IMR-90 (cell line): ENCODE measurements around the gene CPXM2. TPM values are rescaled to one million over a fixed set of nuclear protein-coding genes. Genes with fewer than 3 reads are reported as not detected.

Experiments
- ATAC-seq: fragments of 200-7000 bp; cut with Tn5 transposase; 2 replicates; pipeline ENCODE4 v1.9.1; 2020; ENCODE audit warnings: low read depth, mild to moderate bottlenecking, moderate library complexity
- BruUV-seq: library from RNA; stranded (reverse); fragments of 400-500 nt; replicated peaks from 2 replicates; lab custom pipeline; 2021; lab: Mats Ljungman, UMichigan
- CTCF ChIA-PET: fragments of 300-600 bp; formaldehyde crosslinking; extraction: SDS; loops from one replicate; lab custom pipeline; 2021; ENCODE audit warnings: antibody characterized with exemption; lab: Yijun Ruan, JAX
- POLR2A ChIA-PET: fragments of 300-600 bp; sonication (Branson Sonifier 250); formaldehyde crosslinking; loops from one replicate; lab custom pipeline; 2022; ENCODE audit warnings: antibody characterized with exemption; ENCODE audit not compliant: unreplicated experiment; lab: Charles Lee
- DNase-seq: peaks from one replicate; pipeline ENCODE4 v3.0.0; 2013
- H2AFZ ChIP-seq: replicated peaks from 2 replicates; pipeline ENCODE3; 2013; ENCODE audit warnings: low read length, mild to moderate bottlenecking; ENCODE audit not compliant: poor library complexity
- H2AK5ac ChIP-seq: 2 replicates; pipeline ENCODE4 v1.6.1; 2013; ENCODE audit warnings: low read depth, low read length, inconsistent platforms
- H2AK9ac ChIP-seq: replicated peaks from 2 replicates; pipeline ENCODE3; 2013; ENCODE audit warnings: mild to moderate bottlenecking, low read depth, low read length, moderate library complexity; ENCODE audit not compliant: poor library complexity
- H2BK120ac ChIP-seq: 2 replicates; pipeline ENCODE4 v1.6.1; 2013; ENCODE audit warnings: low read depth, low read length, inconsistent platforms
- H2BK15ac ChIP-seq: 3 replicates; pipeline ENCODE4 v1.6.1; 2013; ENCODE audit warnings: low read depth, low read length, inconsistent platforms
- H2BK20ac ChIP-seq: 2 replicates; pipeline ENCODE4 v1.6.1; 2013; ENCODE audit warnings: low read depth, mild to moderate bottlenecking, inconsistent platforms, low read length, moderate library complexity
- H2BK5ac ChIP-seq: 2 replicates; pipeline ENCODE4 v1.6.1; 2013; ENCODE audit warnings: mild to moderate bottlenecking, low read depth, low read length, inconsistent platforms; ENCODE audit not compliant: poor library complexity, severe bottlenecking
- H3K14ac ChIP-seq: replicated peaks from 2 replicates; pipeline ENCODE4 v1.6.1; 2013; ENCODE audit warnings: low read depth, low read length, inconsistent platforms
- H3K18ac ChIP-seq: 2 replicates; pipeline ENCODE4 v1.6.1; 2013; ENCODE audit warnings: low read depth, low read length, control low read depth
- H3K23ac ChIP-seq: 2 replicates; pipeline ENCODE4 v1.6.1; 2013; ENCODE audit warnings: low read depth, low read length, inconsistent platforms
- H3K27ac ChIP-seq: 2 replicates; pipeline ENCODE4 v1.5.1; 2013; ENCODE audit warnings: mild to moderate bottlenecking, control low read depth, low read length; ENCODE audit not compliant: insufficient read depth
- H3K27me3 ChIP-seq: 2 replicates; pipeline ENCODE4 v1.6.1; 2013; ENCODE audit warnings: low read length; ENCODE audit not compliant: control insufficient read depth, insufficient read depth
- H3K36me3 ChIP-seq: 2 replicates; pipeline ENCODE4 v1.6.1; 2013; ENCODE audit warnings: low read length, mixed read lengths; ENCODE audit not compliant: control insufficient read depth, insufficient read depth
- H3K4ac ChIP-seq: 2 replicates; pipeline ENCODE4 v1.6.1; 2013; ENCODE audit warnings: low read depth, low read length, inconsistent platforms
- H3K4me1 ChIP-seq: 2 replicates; pipeline ENCODE4 v1.6.1; 2013; ENCODE audit warnings: low read length, mixed read lengths; ENCODE audit not compliant: control insufficient read depth, insufficient read depth
- H3K4me2 ChIP-seq: 2 replicates; pipeline ENCODE4 v1.6.1; 2013; ENCODE audit warnings: low read depth, mild to moderate bottlenecking, control low read depth, low read length, moderate library complexity
- H3K4me3 ChIP-seq: 2 replicates; pipeline ENCODE4 v1.5.1; 2013; ENCODE audit warnings: low read depth, mild to moderate bottlenecking, control low read depth, low read length, moderate library complexity; ENCODE audit not compliant: insufficient read depth
- H3K56ac ChIP-seq: 2 replicates; pipeline ENCODE4 v1.6.1; 2013; ENCODE audit warnings: low read length, inconsistent platforms; ENCODE audit not compliant: insufficient read depth; ENCODE audit errors: extremely low read depth
- H3K79me1 ChIP-seq, 2 experiments: 2 replicates each; pipeline ENCODE4 v1.6.1; 2013; ENCODE audit warnings: low read length in 2 of 2, inconsistent platforms in 1 of 2, low read depth in 1 of 2
- H3K9ac ChIP-seq: 2 replicates; pipeline ENCODE4 v1.6.1; 2013; ENCODE audit warnings: low read depth, low read length, control low read depth
- H3K9me1 ChIP-seq: 2 replicates; pipeline ENCODE4 v1.6.1; 2013; ENCODE audit warnings: low read length, inconsistent platforms; ENCODE audit not compliant: insufficient read depth
- H3K9me3 ChIP-seq: 2 replicates; pipeline ENCODE4 v1.6.1; 2013; ENCODE audit warnings: low read length; ENCODE audit not compliant: control insufficient read depth, insufficient read depth
- H4K20me1 ChIP-seq: 2 replicates; pipeline ENCODE4 v1.6.1; 2013; ENCODE audit warnings: low read length, inconsistent platforms; ENCODE audit not compliant: insufficient read depth
- H4K5ac ChIP-seq: 2 replicates; pipeline ENCODE4 v1.6.1; 2013; ENCODE audit warnings: mild to moderate bottlenecking, low read depth, low read length, control low read depth
- H4K8ac ChIP-seq, 2 experiments: 2 replicates each; pipeline ENCODE4 v1.6.1; 2013; ENCODE audit warnings: low read depth in 2 of 2, low read length in 2 of 2, control low read depth in 1 of 2, inconsistent platforms in 1 of 2
- H4K91ac ChIP-seq: 2 replicates; pipeline ENCODE4 v1.6.1; 2013; ENCODE audit warnings: low read depth, low read length, inconsistent platforms; ENCODE audit not compliant: insufficient read depth
- BHLHE40 ChIP-seq: fragments of 150-350 bp; IDR thresholded peaks from 2 replicates; pipeline ENCODE4 v1.6.1; 2016; ENCODE audit warnings: mild to moderate bottlenecking, low read depth, low read length
- CEBPB ChIP-seq: IDR thresholded peaks from 2 replicates; pipeline ENCODE4 v1.6.1; 2012; ENCODE audit warnings: low read depth, low read length, improper control_type of control experiment
- CHD1 ChIP-seq: IDR thresholded peaks from 2 replicates; pipeline ENCODE4 v1.6.1; 2012; ENCODE audit warnings: low read depth, low read length, improper control_type of control experiment
- FOS ChIP-seq: fragments of 150-350 bp; IDR thresholded peaks from 2 replicates; pipeline ENCODE4 v1.6.1; 2016; ENCODE audit warnings: low read depth, low read length
- MAZ ChIP-seq: IDR thresholded peaks from 2 replicates; pipeline ENCODE4 v1.6.1; 2012; ENCODE audit warnings: low read depth, mild to moderate bottlenecking, low read length, improper control_type of control experiment, moderate library complexity, borderline replicate concordance
- MXI1 ChIP-seq: IDR thresholded peaks from 2 replicates; pipeline ENCODE4 v1.6.1; 2012; ENCODE audit warnings: low read depth, mild to moderate bottlenecking, low read length, moderate library complexity, borderline replicate concordance
- POLR2A ChIP-seq: IDR thresholded peaks from 2 replicates; pipeline ENCODE4 v1.6.1; 2012; ENCODE audit warnings: mild to moderate bottlenecking, low read depth, low read length
- RCOR1 ChIP-seq: IDR thresholded peaks from 2 replicates; pipeline ENCODE4 v1.6.1; 2012; ENCODE audit warnings: mild to moderate bottlenecking, low read length, improper control_type of control experiment; ENCODE audit not compliant: insufficient replicate concordance
- RFX5 ChIP-seq: IDR thresholded peaks from 2 replicates; pipeline ENCODE4 v1.8.0; 2012; ENCODE audit warnings: low read depth, mild to moderate bottlenecking, low read length, moderate library complexity
- SMC3 ChIP-seq: fragments of 150-350 bp; IDR thresholded peaks from 2 replicates; pipeline ENCODE4 v1.6.1; 2016; ENCODE audit warnings: low read depth, mild to moderate bottlenecking, antibody characterized with exemption, low read length, moderate library complexity
- WGBS, 2 experiments: methylation state at CpG; one replicate each; pipeline versions ENCODE4 v1.1.5 to v1.1.7; 2013; ENCODE audit warnings: missing lambda C conversion rate in 2 of 2; ENCODE audit not compliant: insufficient read length in 1 of 2; ENCODE audit errors: extremely low coverage in 2 of 2; 5-methylcytosine and 5-hydroxymethylcytosine counted together
- dilution Hi-C: fragments of 300-500 bp; cut with HindIII; formaldehyde crosslinking; loops from one replicate; pipeline ENCODE4 v1.14.3; 2018; ENCODE audit warnings: low sequenced_read_pairs; ENCODE audit not compliant: unreplicated experiment
- in situ Hi-C: fragments of 300-500 bp; cut with MboI; formaldehyde crosslinking; loops from 3 replicates; pipeline ENCODE4 v1.14.3; 2019; ENCODE audit warnings: low sequenced_read_pairs, inconsistent platforms, mixed read lengths
- intact Hi-C: fragments of 100-400 bp; cut with micrococcal nuclease; formaldehyde crosslinking; loops from 2 replicates; pipeline ENCODE4 v1.10.0; 2022
- polyA plus RNA-seq, 3 experiments: library from polyadenylated mRNA; depleted of rRNA; stranded (reverse); fragments of >200 nt; gene quantifications; 2 replicates each; pipeline ENCODE4 v1.2.3, GENCODE V29; 2012; ENCODE audit warnings: low replicate concordance in 1 of 3
- total RNA-seq: library from RNA; depleted of rRNA; stranded (reverse); fragments of >200 nt; gene quantifications from 2 replicates; pipeline ENCODE4 v1.2.3, GENCODE V29; 2012
- TF ChIP-seq, protein P1 (sequence below): fragments of 150-350 bp; IDR thresholded peaks from 2 replicates; pipeline ENCODE4 v1.6.1; 2016; ENCODE audit warnings: low read depth, mild to moderate bottlenecking, low read length, moderate library complexity, borderline replicate concordance
- TF ChIP-seq, protein P2 (sequence below): fragments of 150-350 bp; IDR thresholded peaks from 2 replicates; pipeline ENCODE4 v1.6.1; 2017; ENCODE audit warnings: mild to moderate bottlenecking, antibody characterized with exemption, low read length, low read depth

CPXM2 gene
- total and polyA plus RNA-seq, 2 of the 4 experiments (the other 2 are of a cell fraction): not detected

DNA sequence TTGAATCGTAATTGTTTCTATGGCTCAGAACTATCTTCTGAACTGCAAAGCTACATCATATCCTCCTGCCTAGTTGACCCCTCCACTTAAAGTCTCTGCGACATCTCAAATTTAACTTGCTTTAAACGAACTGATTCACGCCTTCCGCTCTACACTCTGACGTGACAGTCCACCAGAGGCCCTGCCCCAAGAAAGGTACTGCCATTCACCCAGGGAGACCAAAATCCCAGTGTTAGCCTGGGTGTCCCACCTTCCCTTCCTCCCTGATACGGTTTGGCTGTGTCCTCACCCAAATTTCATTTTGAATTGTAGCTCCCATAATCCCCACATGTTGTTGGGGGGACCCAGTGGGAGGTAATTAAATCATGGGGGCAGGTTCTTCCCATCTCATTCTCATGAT is 90.8 kb downstream of the CPXM2 start:
- intact Hi-C loops: no loop called here
- Histone ChIP-seq H2AK5ac (no peak overlapping the region), H2BK20ac (no peak overlapping the region), H3K9ac (no peak overlapping the region), H3K27ac (no peak overlapping the region), H2AFZ (no peak overlapping the region), H3K9me3 (peaks cover 11% of the 10 kb centered on the region), H4K8ac (no peak overlapping the region), H2BK5ac (no peak overlapping the region), H4K5ac (no peak overlapping the region), H2AK9ac (no peak overlapping the region), H3K14ac (no peak overlapping the region), H2BK15ac (no peak overlapping the region), H4K20me1 (no peaks in the 10 kb centered on the region), H3K4me3 (no peak overlapping the region), H3K27me3 (no peaks in the 10 kb centered on the region), H3K4me2 (no peak overlapping the region), H3K56ac (no peak overlapping the region), H4K91ac (no peak overlapping the region), H3K36me3 (no peaks in the 10 kb centered on the region), H2BK120ac (no peak overlapping the region), H3K9me1 (no peaks in the 10 kb centered on the region), H3K79me1 (no peaks in the 10 kb centered on the region), H3K4me1 (no peaks in the 10 kb centered on the region), H3K23ac (no peak overlapping the region), H3K4ac (no peak overlapping the region), H3K18ac (no peak overlapping the region)
- dilution Hi-C loops: no loop called here
- POLR2A ChIA-PET: no interaction called here
- TF ChIP-seq FOS (no peak), POLR2A (no peak), RFX5 (no peak), SMC3 (no peak), BHLHE40 (no peak), CEBPB (no peak), MXI1 (no peak), RCOR1 (no peak), CHD1 (no peak), MAZ (no peak)
- TF ChIP-seq, protein P1, sequence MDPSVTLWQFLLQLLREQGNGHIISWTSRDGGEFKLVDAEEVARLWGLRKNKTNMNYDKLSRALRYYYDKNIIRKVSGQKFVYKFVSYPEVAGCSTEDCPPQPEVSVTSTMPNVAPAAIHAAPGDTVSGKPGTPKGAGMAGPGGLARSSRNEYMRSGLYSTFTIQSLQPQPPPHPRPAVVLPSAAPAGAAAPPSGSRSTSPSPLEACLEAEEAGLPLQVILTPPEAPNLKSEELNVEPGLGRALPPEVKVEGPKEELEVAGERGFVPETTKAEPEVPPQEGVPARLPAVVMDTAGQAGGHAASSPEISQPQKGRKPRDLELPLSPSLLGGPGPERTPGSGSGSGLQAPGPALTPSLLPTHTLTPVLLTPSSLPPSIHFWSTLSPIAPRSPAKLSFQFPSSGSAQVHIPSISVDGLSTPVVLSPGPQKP: no peak
- TF ChIP-seq, protein P2, sequence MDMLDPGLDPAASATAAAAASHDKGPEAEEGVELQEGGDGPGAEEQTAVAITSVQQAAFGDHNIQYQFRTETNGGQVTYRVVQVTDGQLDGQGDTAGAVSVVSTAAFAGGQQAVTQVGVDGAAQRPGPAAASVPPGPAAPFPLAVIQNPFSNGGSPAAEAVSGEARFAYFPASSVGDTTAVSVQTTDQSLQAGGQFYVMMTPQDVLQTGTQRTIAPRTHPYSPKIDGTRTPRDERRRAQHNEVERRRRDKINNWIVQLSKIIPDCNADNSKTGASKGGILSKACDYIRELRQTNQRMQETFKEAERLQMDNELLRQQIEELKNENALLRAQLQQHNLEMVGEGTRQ: no peak
- in situ Hi-C loops: no loop called here
- no TSS peak for BruUV-seq
- no peak for ATAC-seq
- WGBS, 2 experiments: 77% methylated on average over 6 of the region's 7 CpGs; no CpG with 5 or more reads in 1 of the 2 experiments
- CTCF ChIA-PET: no interaction called here
- no peak for DNase-seq
